Activated effector memory CD4-positive, alpha-beta T cell treated with Interleukin-2 at 50 U/mL for 16 hours (primary cell): Measurements from ENCODE around the gene PRRC2B.

Experiments used
- DNase-seq: peaks from one replicate; pipeline ENCODE4 v3.0.0-alpha.2; 2020

PRRC2B gene

DNA sequence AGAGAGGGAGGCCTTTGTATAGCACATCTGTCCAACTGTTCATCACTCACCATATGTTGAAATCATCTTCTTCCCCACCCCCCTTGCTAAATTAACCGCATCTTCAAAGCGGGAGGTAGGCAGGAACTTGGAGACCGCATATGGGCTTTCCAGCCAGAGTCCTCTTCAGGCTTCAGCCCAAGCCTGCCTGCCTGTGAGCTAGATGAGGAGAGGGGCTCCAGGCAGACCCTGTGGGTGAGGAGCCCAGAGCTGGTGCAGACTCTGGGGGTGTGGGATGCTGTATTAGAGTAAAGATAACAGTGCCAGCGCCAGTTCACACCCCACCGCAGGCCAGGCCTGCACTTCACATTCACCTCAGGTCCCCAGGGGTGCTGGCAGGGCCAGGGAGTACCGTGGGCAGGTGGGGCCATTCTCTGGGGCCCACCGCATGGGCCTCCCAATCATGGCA is 16.2 kb downstream of the PRRC2B start:
- no peak for DNase-seq

- no peak for DNase-seq
Measured at GRCh38 chr9:131411719-131412681, 18.1 kb downstream of the PRRC2B start.

GRCh38 chr9:131416509-131416908 is 22.6 kb downstream of the PRRC2B start:
- DNase-seq, result no peak

DNA sequence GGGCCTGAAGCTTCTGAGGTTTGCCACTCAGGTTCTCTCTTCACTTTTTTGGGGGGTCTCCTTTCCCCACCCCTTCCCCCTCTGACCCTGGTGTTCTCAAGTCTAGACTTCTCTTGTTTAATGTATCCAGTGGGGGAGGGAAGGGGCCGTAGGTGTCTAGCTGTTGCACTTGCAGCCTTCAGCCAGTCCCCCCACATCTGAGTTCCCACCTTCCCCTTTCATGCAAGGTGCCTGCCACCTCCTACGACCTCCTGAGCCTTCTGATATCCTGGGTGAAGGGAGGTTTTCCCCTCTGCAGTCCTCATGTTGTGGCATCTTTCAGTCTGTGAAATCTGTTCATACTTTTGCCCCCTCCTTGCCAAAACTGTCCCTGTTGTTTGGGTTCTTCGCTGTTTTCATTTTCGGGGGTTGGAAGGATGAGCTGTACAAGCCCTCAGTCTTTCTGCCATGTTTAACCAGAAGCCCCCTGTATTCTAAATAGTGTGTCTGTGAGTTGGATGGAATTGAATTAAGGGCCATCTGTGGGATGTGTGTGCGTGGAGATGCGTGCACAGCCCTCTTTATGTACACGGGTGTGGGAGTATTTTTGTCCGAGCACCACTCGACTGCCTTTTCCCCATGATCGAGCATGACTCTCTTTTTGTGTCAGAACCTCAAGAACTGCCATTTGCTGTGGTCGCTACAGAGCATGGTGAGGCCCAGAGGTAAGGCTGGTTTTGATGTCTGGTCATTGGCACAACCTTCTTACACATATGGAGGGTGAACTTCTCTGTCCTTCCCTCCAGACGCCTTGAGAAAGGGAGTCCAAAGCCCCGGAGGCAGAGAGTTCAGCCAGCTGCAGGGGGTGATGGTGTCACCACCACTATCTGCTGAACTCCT is 23.6 kb downstream of the PRRC2B start:
- no peak for DNase-seq

- no peak for DNase-seq
Measured at GRCh38 chr9:131418143-131419025, 24.5 kb downstream of the PRRC2B start.

- no peak for DNase-seq
Measured at GRCh38 chr9:131419026-131419614, 25.2 kb downstream of the PRRC2B start.

DNA sequence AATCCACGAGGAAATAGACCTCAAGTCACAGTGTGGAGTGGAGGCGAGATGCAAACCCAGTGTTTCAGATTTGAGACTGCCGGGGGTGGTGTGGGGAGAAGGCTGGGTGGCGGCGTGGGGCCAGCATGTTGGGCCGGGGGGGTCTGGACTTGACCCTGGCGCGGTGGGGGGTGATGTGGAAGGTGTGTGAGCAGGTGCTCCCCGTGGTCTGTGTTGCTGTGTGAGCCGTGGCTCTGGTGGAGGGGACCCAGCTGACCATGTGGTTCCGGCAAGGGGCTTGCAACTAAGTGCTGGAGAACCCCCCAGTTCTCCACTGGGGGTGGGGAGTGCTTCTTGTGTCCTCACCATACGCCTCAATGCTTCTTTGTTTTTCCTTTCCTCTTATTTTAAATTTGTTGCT is 25.8 kb downstream of the PRRC2B start:
- no peak for DNase-seq

GRCh38 chr9:131420980-131421624 is 27.2 kb downstream of the PRRC2B start:
- no peak for DNase-seq

GRCh38 chr9:131421691-131422090 is 27.8 kb downstream of the PRRC2B start:
- DNase-seq, result no peak

GRCh38 chr9:131422241-131422792 is 28.4 kb downstream of the PRRC2B start:
- no peak for DNase-seq

- no peak for DNase-seq
Measured at GRCh38 chr9:131423171-131423581, 29.3 kb downstream of the PRRC2B start.

DNA sequence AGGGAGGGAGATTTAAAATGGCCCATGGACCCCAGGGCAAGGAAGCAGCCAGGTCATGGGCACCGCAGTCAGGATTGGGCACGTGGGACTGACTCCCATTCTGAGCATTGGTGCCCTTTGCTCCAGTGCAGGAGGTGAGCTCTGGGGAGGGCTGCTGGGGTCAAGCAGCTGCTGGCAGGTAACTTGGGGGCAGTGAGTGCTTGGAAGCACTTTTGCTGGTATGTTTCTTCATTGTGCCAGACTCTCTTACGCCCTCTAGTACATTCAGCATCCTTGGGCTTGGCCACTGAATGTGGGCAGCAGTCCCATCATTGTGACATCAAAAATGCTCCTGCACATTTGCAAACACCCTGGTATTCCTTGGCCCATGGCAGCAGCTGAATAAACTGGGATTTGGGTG is 32.7 kb downstream of the PRRC2B start:
- DNase-seq, result no peak

DNA sequence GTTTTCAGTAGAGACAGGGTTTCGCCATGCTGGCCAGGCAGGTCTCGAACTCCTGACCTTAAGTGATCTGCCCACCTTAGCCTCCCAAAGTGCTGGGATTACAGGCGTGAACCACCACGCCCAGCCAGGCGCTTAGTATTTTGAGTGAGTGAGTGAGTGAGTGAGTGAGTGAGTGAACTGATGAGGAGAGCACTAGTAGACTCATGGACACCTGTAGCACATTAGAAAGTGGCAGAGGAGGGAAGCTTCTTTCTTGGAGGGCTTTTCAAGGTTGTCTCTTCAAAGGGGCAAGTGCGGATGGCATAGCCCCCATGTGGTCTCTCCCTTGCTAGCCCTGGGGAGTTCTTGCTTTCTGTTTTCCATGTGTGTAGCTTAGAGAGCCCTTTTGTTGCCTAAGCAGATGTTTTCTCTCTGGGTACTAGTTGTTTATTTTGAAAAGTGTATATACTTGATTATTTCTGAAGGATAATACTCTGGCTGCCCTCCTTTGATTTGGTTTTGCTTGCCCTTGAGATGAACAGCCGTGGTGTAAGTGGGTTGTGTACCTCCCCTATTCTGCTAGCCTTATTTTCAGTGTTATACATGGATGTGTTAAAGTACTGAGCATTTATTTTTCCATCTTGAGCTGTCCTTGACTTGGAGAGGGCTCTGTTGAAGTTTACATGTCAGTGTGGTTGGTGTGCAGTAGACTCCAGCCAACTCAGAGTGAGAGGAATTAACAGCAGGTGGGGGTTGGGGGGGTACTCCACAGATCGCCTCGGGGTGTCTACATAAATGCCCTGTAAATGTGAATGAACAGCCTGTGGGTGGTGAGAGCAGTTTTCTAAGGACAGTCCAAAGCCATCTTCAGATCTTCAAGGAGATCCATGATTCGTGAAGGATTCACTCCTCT is 35.5 kb downstream of the PRRC2B start:
- no peak for DNase-seq

DNA sequence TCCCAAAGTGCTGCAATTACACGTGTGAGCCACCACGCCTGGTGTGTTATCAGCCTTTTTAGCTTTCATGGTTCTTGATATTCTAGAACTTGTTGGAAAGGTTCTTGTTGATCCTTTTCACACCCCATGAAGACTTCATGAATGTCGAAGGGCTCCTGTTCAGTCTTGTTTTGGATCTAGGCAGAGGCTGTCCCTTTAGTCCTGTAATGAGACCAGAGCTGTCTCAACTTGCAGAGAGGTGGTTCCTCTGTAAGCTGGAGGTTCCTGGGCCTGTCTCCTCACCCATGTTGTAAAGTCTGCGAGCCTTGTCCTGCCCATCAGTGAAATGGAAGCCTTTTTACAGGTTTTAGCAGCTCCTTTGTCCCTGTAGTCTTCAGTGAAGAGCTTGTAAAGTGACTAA is 38.2 kb downstream of the PRRC2B start:
- DNase-seq, result no peak

- DNase-seq, result no peak
Measured at GRCh38 chr9:131432597-131433301, 38.9 kb downstream of the PRRC2B start.

DNA sequence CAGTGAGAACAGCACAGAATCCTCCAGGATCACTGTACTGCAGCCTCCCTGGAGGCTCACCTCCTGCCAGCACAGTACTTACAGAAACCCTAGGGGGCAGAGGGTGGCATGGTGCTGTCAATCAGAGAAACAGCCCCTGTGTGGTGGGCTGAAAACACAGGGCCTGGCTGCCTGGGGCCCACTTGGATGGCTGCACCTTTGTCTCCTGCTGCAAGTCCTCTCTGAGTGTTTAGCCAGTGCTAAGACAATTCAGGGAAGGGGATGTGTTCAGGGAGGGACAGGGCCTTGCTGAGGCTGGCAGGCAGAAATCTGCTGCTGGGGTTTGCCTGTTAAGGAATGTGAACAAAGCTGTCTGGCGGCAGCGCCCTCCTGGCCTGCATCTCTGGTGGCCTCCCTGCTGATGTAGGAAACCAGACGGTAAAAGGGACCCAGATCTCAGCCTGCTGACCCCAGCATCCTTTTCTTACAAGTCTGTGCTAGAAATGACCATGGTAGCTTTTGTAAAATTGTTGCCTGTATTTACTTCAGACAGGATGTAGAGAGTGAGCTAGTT is 39.5 kb downstream of the PRRC2B start:
- no peak for DNase-seq

- no peak for DNase-seq
Measured at GRCh38 chr9:131434673-131435072, 40.8 kb downstream of the PRRC2B start.

- DNase-seq, result no peak
Measured at GRCh38 chr9:131436376-131436775, 42.5 kb downstream of the PRRC2B start.

- no peak for DNase-seq
Measured at GRCh38 chr9:131436865-131437271, 43.0 kb downstream of the PRRC2B start.
